Measurements from ENCODE around the gene L3MBTL1.
"Not testable (repeated sequence)": the region's sequence is repeated elsewhere in the genome, so short reads cannot be mapped to it uniquely, and the experiment has no call there.

The L3MBTL1 gene

DNA sequence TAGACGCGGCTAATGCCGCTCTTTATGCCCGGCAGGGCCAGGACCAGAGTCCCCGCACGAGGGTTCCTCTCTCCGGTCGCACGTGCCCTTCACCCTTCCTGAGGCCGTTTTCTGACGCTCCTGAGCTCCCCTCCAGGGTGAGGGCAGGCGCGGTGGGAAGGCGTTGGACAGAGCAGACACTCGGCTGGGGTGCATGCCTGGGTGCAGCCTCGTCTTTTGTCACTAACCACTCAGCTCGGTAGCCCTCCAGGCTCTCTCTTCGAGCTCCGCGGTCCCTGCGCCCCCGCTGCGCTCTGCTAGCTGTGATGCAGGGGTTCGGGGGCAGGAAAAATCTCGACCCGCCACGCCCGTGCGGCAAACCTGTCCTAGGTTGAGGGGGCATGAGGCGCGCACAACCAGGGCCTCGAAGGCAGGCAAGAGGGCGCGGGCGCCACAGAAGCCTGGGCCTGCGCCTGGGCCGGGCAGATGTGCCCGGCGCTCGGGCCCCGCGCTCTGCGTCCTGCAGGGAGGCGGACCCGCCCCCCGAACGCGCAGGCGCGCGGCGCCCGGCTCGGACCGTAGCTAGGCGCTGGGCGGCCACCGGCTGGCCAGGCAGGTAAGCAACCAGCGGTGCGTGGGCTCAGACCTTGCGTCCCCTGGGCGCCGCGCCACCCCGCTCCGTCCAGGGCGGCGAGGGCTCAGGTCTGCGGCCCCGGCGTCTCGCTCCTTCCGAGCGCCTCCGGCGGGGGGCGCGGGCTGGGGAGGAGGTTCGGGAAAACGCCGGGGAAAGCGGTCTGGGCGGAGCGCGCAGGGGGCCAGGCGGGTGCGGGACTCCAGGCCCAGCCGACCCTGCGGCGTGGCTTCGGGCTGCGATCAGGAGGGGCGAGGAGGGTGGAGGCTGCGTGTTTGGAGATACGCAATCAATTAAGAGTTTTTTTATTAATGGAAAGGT lies at the start of gene L3MBTL1:
TSS of gene L3MBTL1 (plus strand) at position 548 of the 931 bp plus-strand sequence. CDS start 5,807 bp downstream, outside the sequence.
- peak; percentile 5 for DNase-seq

GRCh38 chr20:43458422-43458924 lies 49.0 kb upstream of the L3MBTL1 start:
- no peak for DNase-seq

DNA sequence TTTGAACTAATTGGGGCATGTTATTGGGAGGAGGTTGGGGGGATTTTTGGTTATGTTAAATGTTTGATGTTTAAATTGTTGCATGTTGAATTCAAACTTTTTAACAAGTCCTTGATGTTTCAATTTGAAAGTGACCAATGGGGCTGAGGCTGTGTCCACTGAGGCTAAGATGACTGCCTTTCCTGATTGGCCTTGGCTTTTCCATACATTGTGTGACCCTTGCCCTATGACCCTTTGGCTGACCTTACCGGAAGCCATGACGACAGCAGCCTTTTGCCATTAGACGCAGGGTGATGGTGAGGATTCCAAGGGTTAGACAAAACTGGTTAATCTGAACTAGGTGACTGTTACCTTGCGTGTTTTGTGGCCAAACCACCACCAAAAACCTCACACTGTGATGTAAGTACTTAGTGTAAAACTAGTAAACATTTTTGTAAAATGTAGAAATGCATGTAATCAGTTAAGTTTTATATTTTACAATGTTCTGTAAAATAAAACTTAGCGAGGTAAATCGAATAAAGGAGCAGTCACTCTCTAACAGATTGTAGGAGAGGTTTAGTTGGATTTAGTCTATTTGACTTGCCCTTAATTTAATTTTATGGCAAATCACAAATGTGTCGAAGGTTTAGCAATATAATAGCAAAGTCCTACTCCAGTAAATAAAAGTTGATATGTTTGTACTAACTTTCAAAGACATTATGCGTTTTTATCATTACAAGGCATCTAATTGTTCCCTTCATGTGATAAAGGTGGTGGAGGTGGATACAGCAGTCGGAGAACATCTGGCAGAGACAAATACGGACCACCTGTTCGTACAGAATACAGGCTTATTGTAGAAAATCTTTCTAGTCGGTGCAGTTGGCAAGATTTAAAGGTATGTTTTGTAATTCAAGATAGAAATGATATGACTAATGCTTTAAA lies 48.2 kb upstream of the L3MBTL1 start:
- DNase-seq = no peak

DNA sequence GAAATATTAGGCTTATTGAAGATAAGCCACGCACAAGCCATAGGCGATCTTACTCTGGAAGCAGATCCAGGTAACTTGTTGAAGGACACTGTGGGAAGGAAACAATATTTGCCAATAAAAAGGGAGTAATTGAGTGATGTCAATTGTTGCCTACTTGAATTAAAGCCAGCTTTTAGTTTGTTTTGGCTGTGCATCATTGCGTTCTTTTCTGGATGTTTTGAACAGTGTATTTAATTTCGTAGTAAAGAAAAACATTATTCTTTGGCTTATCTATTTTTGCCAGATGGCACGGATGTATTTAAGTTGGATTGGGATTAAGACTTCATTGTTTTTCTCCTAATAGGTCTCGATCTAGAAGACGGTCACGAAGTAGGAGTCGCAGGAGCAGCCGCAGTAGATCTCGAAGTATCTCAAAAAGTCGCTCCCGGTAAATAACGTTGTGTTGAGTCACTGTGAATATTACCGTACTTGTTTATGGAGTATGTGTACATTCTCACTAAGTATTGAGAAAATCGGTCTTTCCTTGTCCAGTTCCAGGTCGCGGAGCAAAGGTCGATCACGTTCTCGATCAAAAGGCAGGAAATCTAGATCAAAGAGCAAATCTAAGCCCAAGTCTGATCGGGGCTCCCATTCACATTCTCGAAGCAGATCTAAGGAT lies 47.2 kb upstream of the L3MBTL1 start:
- no peak for DNase-seq

- DNase-seq = no peak
Measured at GRCh38 chr20:43460830-43461200, 46.7 kb upstream of the L3MBTL1 start.

DNA sequence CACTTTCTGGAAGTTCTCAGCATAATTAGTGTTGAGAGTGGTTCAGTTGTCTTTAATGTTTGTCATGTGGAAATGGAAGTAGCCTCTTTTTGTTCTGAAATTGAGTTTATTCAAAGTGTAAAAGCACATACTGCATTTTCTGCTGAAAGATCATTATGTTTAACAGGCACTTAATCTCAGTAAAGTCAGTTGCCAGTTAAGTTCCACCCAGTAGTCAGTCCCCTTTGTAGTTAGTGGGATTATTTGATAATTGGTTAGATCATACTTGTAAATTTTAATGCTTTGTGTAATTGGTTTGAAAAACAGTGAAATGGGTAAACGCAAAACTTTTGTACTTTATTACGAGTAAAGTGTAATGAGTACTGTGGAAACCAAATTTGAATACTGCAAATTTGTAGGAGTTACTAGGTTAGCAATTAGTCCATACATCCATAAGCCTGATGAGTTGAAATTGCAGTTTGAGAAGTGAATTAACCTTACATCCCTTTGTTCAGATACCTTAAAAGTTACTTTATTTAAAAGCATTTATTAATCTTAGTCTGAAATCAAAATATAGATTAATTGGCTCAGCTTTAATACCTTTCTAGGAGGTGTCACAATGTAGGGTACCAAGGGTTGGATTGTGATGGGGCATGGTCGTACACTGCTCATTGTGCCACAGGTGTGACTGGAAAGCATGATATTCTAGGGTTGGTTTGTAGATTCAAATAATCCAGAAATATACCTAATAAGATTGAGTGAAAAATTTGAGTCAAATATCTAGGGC lies 45.4 kb upstream of the L3MBTL1 start:
- DNase-seq = no peak

GRCh38 chr20:43462660-43463526 lies 44.6 kb upstream of the L3MBTL1 start:
- DNase-seq = no peak

DNA sequence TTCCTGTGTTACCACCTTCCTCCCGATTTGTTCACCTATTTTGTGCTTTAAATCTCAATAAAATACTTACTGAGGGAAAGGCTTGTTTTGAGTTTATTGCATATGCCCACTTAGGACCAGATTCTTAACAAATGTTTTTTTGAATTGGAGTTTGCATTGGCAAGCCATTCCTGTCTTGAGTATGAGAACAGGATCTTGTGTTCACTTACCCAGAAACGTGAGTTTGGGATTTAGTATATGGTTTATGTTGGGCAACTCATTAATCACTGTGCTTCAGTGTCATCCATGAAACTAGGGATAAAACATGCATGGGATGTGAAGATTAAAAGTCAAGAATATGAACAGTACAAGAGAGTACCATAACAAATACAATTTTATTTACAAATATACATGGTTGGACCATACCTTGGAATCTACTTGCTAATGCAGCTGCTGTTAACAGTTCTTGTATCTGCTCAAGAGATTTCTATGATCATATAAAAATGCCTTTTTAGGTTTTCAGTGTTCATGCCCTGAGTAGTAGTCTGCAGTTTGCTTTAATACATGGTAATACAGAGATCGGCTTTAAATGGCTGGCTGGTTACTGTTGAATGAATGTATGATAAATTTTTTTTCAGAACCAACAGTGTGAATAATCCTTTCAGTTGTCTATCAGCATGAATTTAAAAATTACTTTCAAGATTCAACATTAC lies 43.8 kb upstream of the L3MBTL1 start:
- no peak for DNase-seq

DNA sequence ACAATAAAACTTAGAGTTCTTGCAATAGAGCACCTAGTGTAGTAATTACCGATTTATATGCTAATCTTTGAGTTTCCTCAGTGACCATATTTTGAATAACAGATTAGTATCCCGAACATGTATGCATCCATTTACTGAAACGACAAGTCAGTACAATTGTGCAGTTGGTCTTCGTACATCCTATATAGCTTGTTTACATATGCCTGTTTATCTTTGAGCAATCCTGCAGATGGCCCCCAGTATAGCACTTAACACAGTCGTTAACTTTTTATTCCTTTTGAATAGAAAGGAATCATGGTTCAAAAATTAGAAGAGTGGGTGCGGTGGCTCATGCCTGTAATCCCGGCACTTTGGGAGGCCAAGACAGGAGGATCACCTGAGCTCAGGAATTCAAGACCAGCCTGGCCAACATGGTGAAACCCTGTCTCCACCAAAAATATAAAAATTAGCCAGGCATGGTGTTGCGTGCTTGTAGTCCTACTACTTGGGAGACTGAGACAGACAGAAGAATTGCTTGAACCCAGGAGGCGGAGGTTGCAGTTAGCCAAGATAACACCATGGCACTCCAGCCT lies 43.2 kb upstream of the L3MBTL1 start:
- no peak for DNase-seq

DNA sequence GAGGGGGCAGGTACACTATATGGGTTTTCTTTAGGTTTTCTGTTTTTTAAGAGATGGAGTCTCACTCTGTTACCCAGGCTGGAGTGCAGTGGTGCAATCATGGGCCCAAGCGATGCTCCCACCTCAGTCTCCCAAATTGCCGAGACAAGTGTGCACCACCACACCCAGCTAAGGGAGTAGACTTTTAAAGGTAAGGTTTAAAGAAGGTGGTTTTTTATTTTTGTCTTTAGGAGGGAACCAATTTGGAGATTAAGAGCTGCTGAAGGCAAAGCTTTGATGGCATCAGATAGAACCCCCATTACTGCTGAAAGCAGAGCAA lies 41.9 kb upstream of the L3MBTL1 start:
- DNase-seq = no peak

- DNase-seq = no peak
Measured at GRCh38 chr20:43467589-43467988, 39.9 kb upstream of the L3MBTL1 start.

GRCh38 chr20:43472671-43473380 lies 34.7 kb upstream of the L3MBTL1 start:
- DNase-seq = no peak

- DNase-seq = no peak
Measured at GRCh38 chr20:43473381-43473704, 34.2 kb upstream of the L3MBTL1 start.

DNA sequence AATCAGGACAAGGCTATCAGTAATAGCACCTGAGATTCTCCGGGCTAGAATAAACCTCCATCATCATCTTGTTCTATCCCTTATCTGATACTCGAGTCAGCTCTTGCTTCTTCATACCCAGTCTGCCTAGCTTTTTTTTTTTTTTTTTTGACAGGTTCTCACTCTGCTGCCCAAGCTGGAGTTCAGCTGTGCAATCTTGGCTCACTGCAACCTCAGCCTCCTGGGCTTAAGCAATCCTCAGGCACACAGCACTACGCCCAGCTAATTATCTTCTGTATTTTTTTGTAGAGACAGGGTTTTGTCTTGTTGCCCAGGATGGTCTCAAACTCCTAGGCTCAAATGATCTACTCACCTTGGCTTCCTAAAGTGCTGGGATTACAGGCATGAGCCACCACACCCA lies 30.3 kb upstream of the L3MBTL1 start:
- no peak for DNase-seq

- no peak for DNase-seq
Measured at GRCh38 chr20:43477619-43478018, 29.9 kb upstream of the L3MBTL1 start.

- DNase-seq = no peak
Measured at GRCh38 chr20:43490038-43490437, 17.5 kb upstream of the L3MBTL1 start.

GRCh38 chr20:43492101-43492500 lies 15.4 kb upstream of the L3MBTL1 start:
- DNase-seq = no peak

GRCh38 chr20:43495388-43495787 lies 12.1 kb upstream of the L3MBTL1 start:
- no peak for DNase-seq

- not testable (repeated sequence) for DNase-seq
Measured at GRCh38 chr20:43502021-43502420, 5.5 kb upstream of the L3MBTL1 start.

DNA sequence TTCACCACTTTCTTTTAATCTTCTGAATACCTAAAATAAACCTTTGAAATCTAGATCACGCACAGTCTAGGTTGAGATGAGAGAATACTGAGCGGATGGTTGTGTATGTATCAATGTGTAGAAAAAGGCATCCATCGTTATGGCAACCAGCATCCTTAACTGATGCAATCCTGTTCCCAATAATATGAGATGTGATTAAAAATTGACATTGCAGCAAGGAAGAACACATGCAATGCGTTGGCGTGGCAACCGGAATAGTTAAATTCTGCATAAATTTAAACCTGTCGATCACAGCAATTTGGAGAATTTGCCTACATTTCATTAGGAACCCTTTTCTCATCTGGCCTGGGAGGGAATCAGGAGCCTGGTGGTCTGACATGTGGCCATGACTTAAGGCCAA lies 1.3 kb upstream of the L3MBTL1 start:
- DNase-seq = no peak
